ENCODE results near the gene THOC1.

Gene THOC1

GRCh38 chr18:275486-275885 lies 7.6 kb upstream of the THOC1 start:
- no peak for DNase-seq

DNA sequence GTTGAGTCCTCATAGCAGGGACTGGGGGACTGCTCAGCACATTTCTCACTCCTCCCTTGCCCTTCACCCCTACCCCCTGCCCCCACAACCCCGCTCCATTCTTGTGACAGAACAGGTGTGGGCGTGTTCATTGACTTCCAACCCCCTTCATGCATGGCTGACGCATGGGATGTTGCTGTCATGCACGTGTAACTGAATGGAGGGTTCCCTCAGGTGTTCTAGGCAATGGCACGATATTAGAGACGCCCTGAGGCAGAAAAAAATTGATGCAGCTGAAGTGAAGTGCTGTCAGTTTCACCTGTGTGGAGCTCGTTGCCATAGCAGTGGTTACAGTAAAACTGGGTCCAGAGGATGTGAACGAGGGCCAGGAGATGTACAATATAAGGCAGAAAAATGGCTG lies 6.5 kb upstream of the THOC1 start:
- no peak for DNase-seq

DNA sequence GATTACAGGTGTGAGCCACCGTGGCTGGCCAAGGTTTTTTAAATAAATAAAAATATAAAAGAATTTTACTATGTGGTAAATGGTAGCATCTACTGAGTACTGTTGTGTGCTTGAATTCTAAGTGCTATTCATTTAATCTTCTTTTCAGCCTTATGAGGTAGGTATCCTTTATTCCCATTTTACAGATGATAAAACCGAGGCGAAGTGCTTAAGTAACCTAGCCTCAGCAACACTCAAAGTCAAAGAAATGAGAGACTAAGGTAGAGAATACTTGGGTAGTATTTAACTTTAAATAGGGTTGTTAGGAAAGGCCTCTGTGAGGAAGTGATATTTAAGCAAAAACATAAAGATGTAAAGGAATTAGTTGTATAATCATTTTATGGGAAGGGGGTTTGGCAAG lies 5.7 kb upstream of the THOC1 start:
- DNase-seq, result no peak

GRCh38 chr18:272650-273049 lies 4.8 kb upstream of the THOC1 start:
- no peak for DNase-seq

DNA sequence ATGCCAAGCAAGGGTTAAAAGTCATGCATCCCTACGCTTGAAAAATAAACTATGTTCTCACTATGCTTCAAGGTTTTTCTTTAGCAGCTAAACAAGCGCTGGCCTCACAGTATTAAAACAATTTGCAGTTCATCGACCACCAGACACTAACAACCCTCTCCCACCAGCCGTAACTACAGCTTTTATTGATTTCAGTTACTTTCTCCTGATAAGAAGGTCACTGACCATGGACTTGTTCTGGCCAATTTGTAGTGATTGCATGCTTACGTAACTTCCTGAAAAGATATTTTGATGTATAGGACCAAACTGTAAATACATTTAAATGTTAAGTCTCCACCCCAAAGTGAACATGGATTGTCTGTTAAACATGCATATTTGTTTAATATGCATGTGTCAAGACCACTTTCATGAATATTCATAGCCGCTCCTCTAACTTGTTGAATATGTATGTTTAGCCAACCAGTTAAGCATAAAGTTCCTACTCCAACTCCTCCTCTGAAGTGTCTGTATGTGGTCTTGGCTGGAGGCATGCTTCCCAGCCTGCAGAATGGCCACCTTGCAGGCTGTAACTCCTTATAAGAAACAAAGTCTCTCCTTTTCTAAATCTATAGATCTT lies 1.7 kb upstream of the THOC1 start:
- no peak for DNase-seq

- peak; percentile 54 for DNase-seq
Observed at GRCh38 chr18:267380-267687, 513 bp downstream of the THOC1 start.

- DNase-seq, result no peak
Observed at GRCh38 chr18:261398-262073, 6.3 kb downstream of the THOC1 start.

DNA sequence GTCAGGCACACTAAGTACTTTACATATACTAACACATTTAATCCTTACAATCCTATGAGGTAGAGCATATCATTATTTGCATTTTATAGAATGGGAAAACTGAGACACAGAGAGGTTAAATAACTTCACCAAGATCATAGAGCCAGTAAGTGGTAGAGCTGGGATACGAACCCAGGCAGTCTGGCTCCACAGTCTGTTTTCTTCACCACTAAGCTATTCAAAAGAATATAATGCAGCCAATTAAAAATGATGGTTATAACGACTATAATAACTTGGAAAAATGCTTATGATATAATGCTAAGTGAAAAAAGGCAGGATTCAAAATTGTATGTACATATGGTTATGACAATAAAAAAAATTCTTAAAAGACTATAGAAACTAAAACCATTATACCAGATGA lies 7.3 kb downstream of the THOC1 start:
- no peak for DNase-seq

- no peak for DNase-seq
Observed at GRCh38 chr18:255171-255570, 12.7 kb downstream of the THOC1 start.

GRCh38 chr18:253121-253520 lies 14.7 kb downstream of the THOC1 start:
- DNase-seq, result no peak

DNA sequence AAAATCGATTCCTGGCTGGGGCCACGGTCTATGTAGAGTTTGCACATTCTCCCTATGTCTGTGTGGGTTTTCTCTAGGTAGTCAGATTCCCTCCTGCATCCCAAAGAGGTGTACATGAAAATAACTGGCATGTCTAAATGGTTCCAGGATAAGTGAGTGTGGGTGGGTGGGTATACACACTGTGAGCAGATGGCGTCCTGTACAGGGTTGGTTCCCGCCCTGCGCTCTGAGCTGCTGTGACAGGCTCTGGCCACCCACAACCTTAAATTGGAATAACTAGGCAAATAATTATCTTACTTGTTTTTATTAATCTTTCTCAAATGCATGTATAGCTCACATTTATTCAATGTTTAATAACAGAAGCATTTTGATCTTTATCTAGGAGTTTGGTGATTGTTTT lies 16.3 kb downstream of the THOC1 start:
- no peak for DNase-seq

GRCh38 chr18:250685-251084 lies 17.2 kb downstream of the THOC1 start:
- DNase-seq, result no peak

DNA sequence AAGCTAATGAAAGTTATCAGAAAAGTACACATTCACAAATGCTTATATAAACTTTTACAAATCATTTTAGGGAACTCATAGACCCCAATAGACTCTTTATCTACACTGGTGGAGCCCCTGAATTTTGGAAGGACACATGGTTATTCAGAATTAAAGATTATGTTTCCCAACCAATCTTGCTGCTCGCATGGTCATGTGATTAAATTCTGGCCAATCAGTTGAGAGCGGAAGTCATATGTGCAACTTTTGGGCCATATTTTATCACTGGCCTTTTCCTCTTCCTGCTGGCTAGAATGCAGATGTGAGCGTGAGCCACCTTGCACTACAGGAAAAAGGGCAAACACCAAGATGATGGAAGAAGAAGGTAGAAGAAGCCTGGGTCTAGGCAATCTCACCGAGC lies 19.8 kb downstream of the THOC1 start:
- DNase-seq, result no peak

GRCh38 chr18:245282-245847 lies 22.5 kb downstream of the THOC1 start:
- no peak for DNase-seq

- DNase-seq, result no peak
Observed at GRCh38 chr18:240175-240574, 27.7 kb downstream of the THOC1 start.

DNA sequence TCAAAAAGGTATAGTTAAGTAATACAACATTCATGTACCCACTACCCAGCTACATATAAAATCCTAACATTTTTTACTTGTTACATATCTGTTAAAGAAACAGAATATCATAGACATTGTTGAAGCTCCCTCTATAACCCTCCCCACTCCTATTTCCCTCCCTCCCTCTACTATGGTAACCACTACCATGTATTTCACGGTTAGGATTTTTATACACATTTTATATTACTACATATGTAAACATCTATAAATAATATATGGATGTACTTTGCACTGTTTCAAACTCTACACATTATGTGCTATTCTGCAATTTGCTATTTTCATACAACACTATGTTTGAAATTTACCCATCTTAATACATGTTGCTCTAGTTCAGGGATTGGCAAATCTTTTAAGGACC lies 36.3 kb downstream of the THOC1 start:
- no peak for DNase-seq

DNA sequence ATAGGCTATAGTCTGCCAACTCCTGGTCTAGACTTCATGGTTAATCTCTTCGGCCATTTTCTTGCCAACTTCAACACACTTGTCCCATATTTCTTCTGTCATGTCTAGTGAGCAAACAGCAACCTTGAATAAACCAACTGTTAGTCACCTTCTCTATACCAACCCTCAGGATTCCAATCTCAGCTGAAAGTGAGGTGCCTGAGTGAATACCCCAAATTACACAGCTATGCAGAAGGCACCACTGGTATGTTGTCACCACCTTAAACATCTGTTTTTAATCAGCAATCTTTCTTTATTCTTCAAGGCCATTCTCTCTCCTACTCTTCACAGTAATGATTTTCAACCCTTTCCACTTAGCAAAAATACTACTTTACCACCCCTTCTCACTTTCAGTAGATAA lies 39.3 kb downstream of the THOC1 start:
- no peak for DNase-seq

DNA sequence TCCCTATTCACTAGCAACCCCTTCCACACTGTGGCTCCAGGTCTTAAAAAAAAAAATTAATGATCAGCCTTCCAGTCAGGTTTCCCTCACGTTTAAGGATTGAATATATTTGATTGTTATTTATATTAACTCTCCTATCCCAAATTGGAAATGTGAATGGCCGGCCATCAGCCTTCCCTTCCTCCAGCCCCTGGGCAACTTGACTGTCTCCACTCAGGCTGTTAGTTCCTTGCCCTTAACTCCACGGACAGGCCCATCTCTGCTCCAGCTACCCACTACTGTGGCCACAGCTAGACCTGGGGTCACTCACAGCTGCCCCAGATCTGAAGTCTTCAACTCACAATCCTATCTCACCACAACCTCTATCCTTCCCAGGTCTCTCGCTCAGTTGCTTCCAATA lies 39.9 kb downstream of the THOC1 start:
- no peak for DNase-seq

- DNase-seq, result no peak
Observed at GRCh38 chr18:227374-227773, 40.5 kb downstream of the THOC1 start.

DNA sequence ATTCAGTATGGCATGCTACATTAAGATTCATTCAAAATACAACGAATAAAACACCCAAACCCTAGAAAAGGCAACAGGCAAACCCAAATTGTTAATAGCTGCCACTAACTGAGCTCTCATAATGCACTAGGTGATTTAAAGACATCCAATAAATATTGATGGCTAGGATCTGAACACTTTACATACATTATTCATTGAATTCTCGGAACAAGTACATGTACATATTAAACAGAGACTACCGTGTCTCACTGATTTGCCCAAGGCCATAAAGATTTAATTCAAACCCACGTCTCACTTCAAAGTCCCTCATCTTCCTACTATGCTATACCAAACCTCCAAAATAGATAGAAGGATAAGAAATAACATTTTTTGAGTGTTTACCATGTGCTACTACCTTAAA lies 42.1 kb downstream of the THOC1 start:
- DNase-seq, result no peak

GRCh38 chr18:220708-221107 lies 47.1 kb downstream of the THOC1 start:
- DNase-seq, result no peak

- no peak for DNase-seq
Observed at GRCh38 chr18:217532-218336, 50.1 kb downstream of the THOC1 start.

- no peak for DNase-seq
Observed at GRCh38 chr18:215448-216010, 52.3 kb downstream of the THOC1 start.

GRCh38 chr18:213966-214365 lies 53.9 kb downstream of the THOC1 start:
- no peak for DNase-seq

All from NCI-H774 (cell line).